ENCODE data around the gene CACNA1S.

- no peak for TF ChIP-seq EZH2 (IDR thresholded peaks at IDR 0.05; ENCODE audit: borderline replicate concordance, insufficient read depth, low read depth, low read length, poor library complexity, severe bottlenecking)
- no peak for TF ChIP-seq CTCF (IDR thresholded peaks at IDR 0.05)
Measured at GRCh38 chr1:201110138-201110537, 2.1 kb downstream of the CACNA1S start.

Measured in B cell (primary cell).